DOHH2 (cell line): ENCODE data around the gene PNCK.

ENCODE experiments used
- H3F3A ChIP-seq: fragments of 200-600 bp; sonication (generic), shearing (Covaris generic); 2 replicates; pipeline ENCODE4 v1.6.0; 2016; ENCODE audit warnings: antibody characterized with exemption, mild to moderate bottlenecking; ENCODE audit not compliant: control insufficient read depth, insufficient read depth
- H3K27ac ChIP-seq: fragments of 200-600 bp; sonication (generic); 2 replicates; pipeline ENCODE4 v1.5.1; 2014; ENCODE audit warnings: low read depth, mild to moderate bottlenecking, low read length, moderate library complexity
- H3K27me3 ChIP-seq: fragments of 200-600 bp; sonication (generic); 2 replicates; pipeline ENCODE4 v1.6.1; 2014; ENCODE audit warnings: mild to moderate bottlenecking, low read length, mixed read lengths; ENCODE audit not compliant: control insufficient read depth
- H3K36me3 ChIP-seq: fragments of 200-600 bp; sonication (generic); 2 replicates; pipeline ENCODE4 v1.6.1; 2014; ENCODE audit warnings: mild to moderate bottlenecking, low read length, moderate library complexity, mixed read lengths; ENCODE audit not compliant: control insufficient read depth
- H3K4me1 ChIP-seq: fragments of 200-600 bp; sonication (generic); 2 replicates; pipeline ENCODE4 v1.6.1; 2014; ENCODE audit warnings: mild to moderate bottlenecking, low read length, mixed read lengths; ENCODE audit not compliant: control insufficient read depth
- H3K4me2 ChIP-seq: fragments of 200-600 bp; sonication (generic); 2 replicates; pipeline ENCODE4 v1.6.0; 2014; ENCODE audit warnings: mild to moderate bottlenecking, low read length, moderate library complexity
- H3K4me3 ChIP-seq: fragments of 200-600 bp; sonication (generic); 2 replicates; pipeline ENCODE4 v1.5.1; 2014; ENCODE audit warnings: mild to moderate bottlenecking, low read length, mixed read lengths
- H3K79me2 ChIP-seq: fragments of 200-600 bp; sonication (generic); 2 replicates; pipeline ENCODE4 v1.6.1; 2014; ENCODE audit warnings: mild to moderate bottlenecking, low read length, mixed read lengths; ENCODE audit not compliant: control insufficient read depth
- H3K9me2 ChIP-seq: fragments of 200-600 bp; sonication (generic); replicated peaks from 2 replicates; pipeline ENCODE4 v1.6.1; 2014; ENCODE audit warnings: mild to moderate bottlenecking, low read length, mixed read lengths; ENCODE audit not compliant: control insufficient read depth
- H3K9me3 ChIP-seq: fragments of 200-600 bp; sonication (generic); 2 replicates; pipeline ENCODE4 v1.6.1; 2014; ENCODE audit warnings: antibody characterized with exemption, low read length, mixed read lengths; ENCODE audit not compliant: control insufficient read depth, insufficient read depth
- H4K20me1 ChIP-seq: fragments of 200-600 bp; sonication (generic); 2 replicates; pipeline ENCODE4 v1.6.0; 2014; ENCODE audit warnings: low read depth, mild to moderate bottlenecking, antibody characterized with exemption, low read length, moderate library complexity; ENCODE audit not compliant: control insufficient read depth, insufficient read depth
- CTCF ChIP-seq: fragments of 200-600 bp; sonication (generic); IDR thresholded peaks from one replicate; pipeline ENCODE4 v1.5.1; 2014; ENCODE audit warnings: antibody characterized with exemption, mild to moderate bottlenecking, low read depth, low read length; ENCODE audit not compliant: poor library complexity, severe bottlenecking
- EZH2phosphoT487 ChIP-seq: fragments of 200-600 bp; sonication (generic); IDR thresholded peaks from 2 replicates; pipeline ENCODE4 v1.6.1; 2017; ENCODE audit warnings: borderline replicate concordance, mild to moderate bottlenecking, antibody characterized with exemption, low read length, moderate library complexity, mixed read lengths

PNCK gene

GRCh38 chrX:153667281-153667955 is 6.2 kb downstream of the PNCK start:
- no peaks in the 10 kb centered on the region for H3K79me2 ChIP-seq
- no peaks in the 10 kb centered on the region for H3F3A ChIP-seq
- TF ChIP-seq EZH2phosphoT487 (no peak), CTCF (no peak)
- no peaks in the 10 kb centered on the region for H3K36me3 ChIP-seq
- H3K4me2 ChIP-seq: 0 out of 2 replicates have a peak overlapping the region, but pooled peaks have one; percentile 14
- no peaks in the 10 kb centered on the region for H3K9me2 ChIP-seq
- H4K20me1 ChIP-seq: no peaks in the 10 kb centered on the region
- no peaks in the 10 kb centered on the region for H3K4me1 ChIP-seq
- H3K27ac ChIP-seq: no peak overlapping the region
- H3K4me3 ChIP-seq: no peak overlapping the region
- no peaks in the 10 kb centered on the region for H3K27me3 ChIP-seq
- H3K9me3 ChIP-seq: no peaks in the 10 kb centered on the region

GRCh38 chrX:153665726-153666306 is 7.8 kb downstream of the PNCK start:
- Histone ChIP-seq H3F3A (no peaks in the 10 kb centered on the region), H3K4me3 (no peak overlapping the region), H4K20me1 (no peaks in the 10 kb centered on the region), H3K27ac (no peak overlapping the region), H3K9me3 (no peaks in the 10 kb centered on the region), H3K79me2 (no peaks in the 10 kb centered on the region), H3K4me1 (no peaks in the 10 kb centered on the region), H3K27me3 (0 out of 2 replicates have a peak, but pooled peaks cover 6% of the 10 kb centered on the region), H3K9me2 (no peaks in the 10 kb centered on the region), H3K4me2 (no peak overlapping the region), H3K36me3 (no peaks in the 10 kb centered on the region)
- no peak for TF ChIP-seq CTCF
- TF ChIP-seq EZH2phosphoT487: no peak

GRCh38 chrX:153662266-153662665 is 11.3 kb downstream of the PNCK start:
- Histone ChIP-seq H3K9me2 (no peaks in the 10 kb centered on the region), H3K4me1 (no peaks in the 10 kb centered on the region), H3K36me3 (no peaks in the 10 kb centered on the region), H4K20me1 (no peaks in the 10 kb centered on the region), H3K79me2 (no peaks in the 10 kb centered on the region), H3K4me2 (no peak overlapping the region), H3F3A (no peaks in the 10 kb centered on the region), H3K27ac (no peak overlapping the region), H3K27me3 (0 out of 2 replicates have a peak, but pooled peaks cover 6% of the 10 kb centered on the region), H3K4me3 (no peak overlapping the region), H3K9me3 (no peaks in the 10 kb centered on the region)
- TF ChIP-seq CTCF (peak; percentile 54), EZH2phosphoT487 (no peak)
